ENCODE results near the gene KIF26A. TPM values are rescaled to one million over a fixed set of nuclear protein-coding genes. Genes with fewer than 3 reads are reported as not detected.

Gene KIF26A
- total RNA-seq, 1 donor from 2014 or later = not detected

DNA sequence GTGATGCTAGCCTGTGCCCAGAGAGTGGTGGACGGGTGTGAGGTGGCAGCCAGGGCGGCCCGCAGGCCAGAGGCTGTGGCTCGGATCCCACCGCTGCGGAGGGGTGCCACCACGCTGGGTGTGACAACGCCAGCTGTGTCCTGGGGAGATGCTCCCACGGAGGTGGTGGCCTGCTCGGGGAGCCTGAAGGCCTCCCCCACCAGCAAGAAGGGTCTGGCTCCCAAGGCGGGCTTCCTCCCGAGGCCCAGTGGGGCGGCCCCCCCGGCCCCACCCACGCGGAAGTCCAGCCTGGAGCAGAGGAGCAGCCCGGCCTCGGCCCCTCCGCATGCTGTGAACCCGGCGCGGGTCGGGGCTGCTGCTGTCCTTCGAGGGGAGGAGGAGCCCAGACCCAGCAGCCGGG, 38.2 kb downstream of the KIF26A start:
- CTCF ChIA-PET = no interaction called here
- no peak overlapping the region for H3K4me3 Mint-ChIP-seq
- no peak overlapping the region for H3K27ac Mint-ChIP-seq
- H3K27me3 Mint-ChIP-seq = no peaks in the 10 kb centered on the region
- intact Hi-C loops (cut with micrococcal nuclease) = no loop called here
- H3K36me3 Mint-ChIP-seq (ENCODE audit: low read depth) = no peaks in the 10 kb centered on the region
- H3K9me3 Mint-ChIP-seq = no peaks in the 10 kb centered on the region
- no peak for ATAC-seq (ENCODE audit: low read depth)
- POLR2A ChIA-PET = no interaction called here
- TF ChIP-seq, protein P1, sequence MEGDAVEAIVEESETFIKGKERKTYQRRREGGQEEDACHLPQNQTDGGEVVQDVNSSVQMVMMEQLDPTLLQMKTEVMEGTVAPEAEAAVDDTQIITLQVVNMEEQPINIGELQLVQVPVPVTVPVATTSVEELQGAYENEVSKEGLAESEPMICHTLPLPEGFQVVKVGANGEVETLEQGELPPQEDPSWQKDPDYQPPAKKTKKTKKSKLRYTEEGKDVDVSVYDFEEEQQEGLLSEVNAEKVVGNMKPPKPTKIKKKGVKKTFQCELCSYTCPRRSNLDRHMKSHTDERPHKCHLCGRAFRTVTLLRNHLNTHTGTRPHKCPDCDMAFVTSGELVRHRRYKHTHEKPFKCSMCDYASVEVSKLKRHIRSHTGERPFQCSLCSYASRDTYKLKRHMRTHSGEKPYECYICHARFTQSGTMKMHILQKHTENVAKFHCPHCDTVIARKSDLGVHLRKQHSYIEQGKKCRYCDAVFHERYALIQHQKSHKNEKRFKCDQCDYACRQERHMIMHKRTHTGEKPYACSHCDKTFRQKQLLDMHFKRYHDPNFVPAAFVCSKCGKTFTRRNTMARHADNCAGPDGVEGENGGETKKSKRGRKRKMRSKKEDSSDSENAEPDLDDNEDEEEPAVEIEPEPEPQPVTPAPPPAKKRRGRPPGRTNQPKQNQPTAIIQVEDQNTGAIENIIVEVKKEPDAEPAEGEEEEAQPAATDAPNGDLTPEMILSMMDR (IDR thresholded peaks at IDR 0.05) = no peak
- no peaks in the 10 kb centered on the region for H3K4me1 Mint-ChIP-seq
- no peak for DNase-seq

DNA sequence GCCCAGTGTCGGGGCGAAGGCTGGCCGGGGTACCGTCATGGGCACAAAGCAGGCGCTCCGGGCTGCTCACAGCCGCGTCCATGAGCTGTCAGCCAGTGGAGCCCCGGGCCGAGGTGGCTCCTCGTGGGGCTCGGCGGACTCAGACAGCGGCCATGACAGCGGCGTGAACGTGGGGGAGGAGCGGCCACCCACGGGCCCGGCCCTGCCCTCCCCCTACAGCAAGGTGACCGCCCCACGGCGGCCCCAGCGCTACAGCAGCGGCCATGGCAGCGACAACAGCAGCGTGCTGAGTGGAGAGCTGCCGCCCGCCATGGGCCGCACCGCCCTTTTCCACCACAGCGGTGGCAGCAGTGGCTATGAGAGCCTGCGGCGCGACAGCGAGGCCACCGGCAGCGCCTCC, 39.0 kb downstream of the KIF26A start:
- no peaks in the 10 kb centered on the region for H3K36me3 Mint-ChIP-seq (ENCODE audit: low read depth)
- intact Hi-C loops (cut with micrococcal nuclease) = no loop called here
- H3K9me3 Mint-ChIP-seq = no peaks in the 10 kb centered on the region
- no peak overlapping the region for H3K4me3 Mint-ChIP-seq
- TF ChIP-seq, protein P1 (IDR thresholded peaks at IDR 0.05) = no peak
- no peak for DNase-seq
- H3K27ac Mint-ChIP-seq = no peak overlapping the region
- POLR2A ChIA-PET = no interaction called here
- no peaks in the 10 kb centered on the region for H3K4me1 Mint-ChIP-seq
- CTCF ChIA-PET = no interaction called here
- H3K27me3 Mint-ChIP-seq = no peaks in the 10 kb centered on the region
- ATAC-seq (ENCODE audit: low read depth) = no peak

DNA sequence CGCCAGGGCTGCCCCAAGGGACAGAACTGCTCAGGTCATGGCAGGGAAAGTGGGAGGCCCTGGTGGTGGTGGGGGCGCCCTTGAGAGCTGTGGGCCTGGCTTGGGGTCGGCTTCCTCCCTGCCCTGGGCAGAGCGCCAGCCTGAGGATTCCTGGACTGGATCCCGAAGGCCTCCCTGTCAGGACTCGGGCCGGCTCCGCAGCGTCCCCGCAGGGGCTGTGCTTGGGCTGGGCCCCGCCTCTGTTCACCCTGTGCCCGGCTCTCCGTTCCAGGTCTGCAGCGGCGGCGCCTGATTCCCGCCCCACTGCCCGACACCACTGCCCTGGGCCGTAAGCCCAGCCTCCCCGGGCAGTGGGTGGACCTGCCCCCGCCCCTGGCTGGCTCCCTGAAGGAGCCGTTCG, 39.9 kb downstream of the KIF26A start:
- ChIA-PET POLR2A (no interaction called here), CTCF (no interaction called here)
- Mint-ChIP-seq H3K36me3 (ENCODE audit: low read depth) (no peaks in the 10 kb centered on the region), H3K4me1 (no peaks in the 10 kb centered on the region), H3K27me3 (no peaks in the 10 kb centered on the region), H3K9me3 (no peaks in the 10 kb centered on the region), H3K27ac (no peak overlapping the region), H3K4me3 (no peak overlapping the region)
- ATAC-seq (ENCODE audit: low read depth) (no peak), DNase-seq (no peak)
- intact Hi-C loops (cut with micrococcal nuclease) = no loop called here
- TF ChIP-seq, protein P1 (IDR thresholded peaks at IDR 0.05) = no peak

- TF ChIP-seq, protein P1 (IDR thresholded peaks at IDR 0.05) = no peak
- ATAC-seq (ENCODE audit: low read depth) = no peak
- no peak overlapping the region for H3K27ac Mint-ChIP-seq
- no peaks in the 10 kb centered on the region for H3K27me3 Mint-ChIP-seq
- no peak for DNase-seq
- no peaks in the 10 kb centered on the region for H3K36me3 Mint-ChIP-seq (ENCODE audit: low read depth)
- intact Hi-C loops (cut with micrococcal nuclease) = no loop called here
- no peaks in the 10 kb centered on the region for H3K9me3 Mint-ChIP-seq
- ChIA-PET CTCF (no interaction called here), POLR2A (no interaction called here)
- H3K4me3 Mint-ChIP-seq = no peak overlapping the region
- H3K4me1 Mint-ChIP-seq = no peaks in the 10 kb centered on the region
These were observed 40.7 kb downstream of the KIF26A start for GRCh38 chr14:104179126-104179525.

- DNase-seq = no peak
- ATAC-seq (ENCODE audit: low read depth) = no peak
- intact Hi-C loops (cut with micrococcal nuclease) = no loop called here
- Mint-ChIP-seq H3K36me3 (ENCODE audit: low read depth) (no peaks in the 10 kb centered on the region), H3K9me3 (no peaks in the 10 kb centered on the region), H3K4me1 (no peaks in the 10 kb centered on the region), H3K27me3 (peaks cover 2% of the 10 kb centered on the region), H3K4me3 (no peak overlapping the region), H3K27ac (no peak overlapping the region)
- CTCF ChIA-PET = no interaction called here
- POLR2A ChIA-PET = no interaction called here
- TF ChIP-seq, protein P1 (IDR thresholded peaks at IDR 0.05) = no peak
These were observed 41.3 kb downstream of the KIF26A start for GRCh38 chr14:104179564-104180129.

All from activated B cell treated with CpG ODN at 0.5 μM for 24 hours (primary cell).